H1 (cell line): ENCODE data around the gene SYF2.

ENCODE experiments used
- EP300 ChIP-seq, 2 experiments: IDR thresholded peaks; 1 replicate in 1 of 2; 2 replicates in 1 of 2; pipeline ENCODE4 v1.6.1; 2011 to 2012; ENCODE audit warnings: low read depth in 2 of 2, low read length in 2 of 2, mild to moderate bottlenecking in 2 of 2, borderline replicate concordance in 1 of 2, inconsistent platforms in 1 of 2, moderate library complexity in 1 of 2
- TF ChIP-seq, protein P1 (sequence below), 3 experiments: IDR thresholded peaks; 1 replicate in 2 of 3; 2 replicates in 1 of 3; pipeline versions ENCODE4 v1.5.1 to v1.6.1; 2011; ENCODE audit warnings: low read length in 3 of 3, mild to moderate bottlenecking in 3 of 3, inconsistent platforms in 2 of 3, low read depth in 1 of 3, moderate library complexity in 1 of 3; ENCODE audit not compliant: insufficient read depth in 1 of 3; ENCODE audit errors: control extremely low read depth in 1 of 3
- TF ChIP-seq, protein P2 (sequence below): IDR thresholded peaks from 2 replicates; pipeline ENCODE4 v1.6.1; 2012; ENCODE audit warnings: inconsistent platforms

DNA sequence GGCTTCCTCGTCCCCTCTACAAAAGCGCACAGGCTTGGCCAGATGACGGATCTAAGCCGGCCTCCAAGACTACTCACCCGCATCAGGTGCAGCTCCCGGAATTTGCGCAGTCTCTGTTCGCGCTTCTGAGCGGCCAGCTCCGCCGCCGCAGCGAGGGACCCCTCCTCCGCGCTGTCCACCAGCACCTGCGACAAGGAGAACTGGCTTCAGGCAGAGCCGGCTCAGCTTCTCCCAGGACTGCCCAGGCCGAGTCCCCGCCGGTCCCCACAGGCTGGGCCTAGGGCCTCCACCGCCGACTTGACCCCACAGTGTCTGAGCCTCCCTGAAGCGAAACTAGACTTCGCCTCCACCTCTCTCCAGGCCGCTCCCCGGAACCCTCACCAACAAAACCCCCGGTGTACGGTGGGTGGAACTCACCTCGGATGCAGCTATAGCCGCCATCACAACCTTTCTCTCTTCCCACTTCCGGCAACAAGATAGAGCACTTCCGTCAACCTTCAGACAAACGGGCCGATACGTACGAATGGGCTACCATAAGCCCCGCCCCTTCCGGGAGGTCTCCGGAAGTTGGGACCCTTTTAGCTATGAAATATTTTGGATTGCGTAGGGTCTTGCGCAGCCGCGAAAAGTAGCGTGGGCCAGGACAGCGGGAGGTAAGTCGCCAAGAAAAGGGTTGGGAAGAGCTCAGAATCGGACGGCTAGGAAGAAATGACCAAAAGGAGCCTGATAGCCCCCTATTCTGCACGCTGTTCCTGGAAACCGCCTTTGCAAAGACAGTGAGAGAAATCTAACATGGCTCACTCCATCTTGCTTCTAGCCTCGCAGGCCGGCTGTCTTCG, at the start of gene SYF2:
- TF ChIP-seq, protein P1, sequence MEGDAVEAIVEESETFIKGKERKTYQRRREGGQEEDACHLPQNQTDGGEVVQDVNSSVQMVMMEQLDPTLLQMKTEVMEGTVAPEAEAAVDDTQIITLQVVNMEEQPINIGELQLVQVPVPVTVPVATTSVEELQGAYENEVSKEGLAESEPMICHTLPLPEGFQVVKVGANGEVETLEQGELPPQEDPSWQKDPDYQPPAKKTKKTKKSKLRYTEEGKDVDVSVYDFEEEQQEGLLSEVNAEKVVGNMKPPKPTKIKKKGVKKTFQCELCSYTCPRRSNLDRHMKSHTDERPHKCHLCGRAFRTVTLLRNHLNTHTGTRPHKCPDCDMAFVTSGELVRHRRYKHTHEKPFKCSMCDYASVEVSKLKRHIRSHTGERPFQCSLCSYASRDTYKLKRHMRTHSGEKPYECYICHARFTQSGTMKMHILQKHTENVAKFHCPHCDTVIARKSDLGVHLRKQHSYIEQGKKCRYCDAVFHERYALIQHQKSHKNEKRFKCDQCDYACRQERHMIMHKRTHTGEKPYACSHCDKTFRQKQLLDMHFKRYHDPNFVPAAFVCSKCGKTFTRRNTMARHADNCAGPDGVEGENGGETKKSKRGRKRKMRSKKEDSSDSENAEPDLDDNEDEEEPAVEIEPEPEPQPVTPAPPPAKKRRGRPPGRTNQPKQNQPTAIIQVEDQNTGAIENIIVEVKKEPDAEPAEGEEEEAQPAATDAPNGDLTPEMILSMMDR (IDR thresholded peaks at IDR 0.05; ENCODE audit: control extremely low read depth in 1 of 3, insufficient read depth in 1 of 3, low read depth in 1 of 3, low read length in 3 of 3), result no peak; a peak in 1 of 4 replicates
- TF ChIP-seq, protein P2, sequence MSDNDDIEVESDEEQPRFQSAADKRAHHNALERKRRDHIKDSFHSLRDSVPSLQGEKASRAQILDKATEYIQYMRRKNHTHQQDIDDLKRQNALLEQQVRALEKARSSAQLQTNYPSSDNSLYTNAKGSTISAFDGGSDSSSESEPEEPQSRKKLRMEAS, result peak; percentile 34; the same call in 1 of the 2 replicates
- no peak for TF ChIP-seq EP300 (IDR thresholded peaks at IDR 0.05; ENCODE audit: borderline replicate concordance in 1 of 2, low read depth in 2 of 2, low read length in 2 of 2)
